Liver (tissue), 3 donors: ENCODE data around the gene MICAL3.

Experiments used
- EGR1 ChIP-seq, 2 donors: IDR thresholded peaks; 2 replicates each; pipeline ENCODE4 v1.6.1; 2016 to 2018; ENCODE audit warnings: antibody characterized with exemption in 2 of 2, low read depth in 2 of 2
- GABPA ChIP-seq, 2 donors: IDR thresholded peaks in 1 of 2; conservative IDR thresholded peaks in 1 of 2; 2 replicates each; pipeline ENCODE4 v1.6.1; 2016; ENCODE audit warnings: antibody characterized with exemption in 2 of 2, mild to moderate bottlenecking in 1 of 2, moderate library complexity in 1 of 2
- JUND ChIP-seq, 2 donors: IDR thresholded peaks; 2 replicates each; pipeline ENCODE4 v1.6.1; 2016; ENCODE audit warnings: antibody characterized with exemption in 2 of 2
- RAD21 ChIP-seq, 2 donors: IDR thresholded peaks; 2 replicates each; pipeline ENCODE4 v1.6.1; 2016; ENCODE audit warnings: antibody characterized with exemption in 2 of 2, mild to moderate bottlenecking in 2 of 2
- SP1 ChIP-seq: IDR thresholded peaks from 2 replicates; pipeline ENCODE4 v1.6.1; 2018; ENCODE audit warnings: antibody characterized with exemption, mild to moderate bottlenecking
- YY1 ChIP-seq: IDR thresholded peaks from 2 replicates; pipeline ENCODE4 v1.6.1; 2016; ENCODE audit warnings: antibody characterized with exemption, mild to moderate bottlenecking
- TF ChIP-seq, protein P1 (sequence below): fragments of 150-350 bp; IDR thresholded peaks from 2 replicates; pipeline ENCODE4 v1.5.1; 2017; ENCODE audit warnings: improper control_type of control experiment, low read depth, low read length; ENCODE audit not compliant: missing input control
- TF ChIP-seq, protein P2 (sequence below): IDR thresholded peaks from 2 replicates; pipeline ENCODE4 v1.6.1; 2016; ENCODE audit warnings: antibody characterized with exemption
- TF ChIP-seq, protein P3 (sequence below): IDR thresholded peaks from 2 replicates; pipeline ENCODE4 v1.6.1; 2016; ENCODE audit warnings: antibody characterized with exemption, mild to moderate bottlenecking
- donor health status: healthy.
- donor health status: healthy.

DNA sequence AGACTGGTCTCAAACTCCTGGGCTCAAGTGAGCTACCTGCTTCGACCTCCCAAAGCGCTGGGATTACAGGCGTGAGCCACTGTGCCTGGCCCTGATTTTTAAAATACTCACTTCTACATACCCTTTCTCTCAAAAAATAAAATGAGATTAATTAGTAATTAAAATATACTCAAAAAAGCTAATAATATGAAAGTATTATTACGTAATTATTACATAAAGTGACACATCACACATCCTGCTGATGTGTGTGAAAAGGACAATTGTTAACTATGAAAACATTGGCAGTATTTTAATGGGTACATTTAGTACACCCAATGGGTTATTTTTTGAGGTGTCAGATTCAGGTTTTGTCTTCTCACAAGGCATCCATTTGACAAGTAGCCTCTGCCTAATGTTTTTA, 21.4 kb upstream of the MICAL3 start:
- TF ChIP-seq, protein P1, sequence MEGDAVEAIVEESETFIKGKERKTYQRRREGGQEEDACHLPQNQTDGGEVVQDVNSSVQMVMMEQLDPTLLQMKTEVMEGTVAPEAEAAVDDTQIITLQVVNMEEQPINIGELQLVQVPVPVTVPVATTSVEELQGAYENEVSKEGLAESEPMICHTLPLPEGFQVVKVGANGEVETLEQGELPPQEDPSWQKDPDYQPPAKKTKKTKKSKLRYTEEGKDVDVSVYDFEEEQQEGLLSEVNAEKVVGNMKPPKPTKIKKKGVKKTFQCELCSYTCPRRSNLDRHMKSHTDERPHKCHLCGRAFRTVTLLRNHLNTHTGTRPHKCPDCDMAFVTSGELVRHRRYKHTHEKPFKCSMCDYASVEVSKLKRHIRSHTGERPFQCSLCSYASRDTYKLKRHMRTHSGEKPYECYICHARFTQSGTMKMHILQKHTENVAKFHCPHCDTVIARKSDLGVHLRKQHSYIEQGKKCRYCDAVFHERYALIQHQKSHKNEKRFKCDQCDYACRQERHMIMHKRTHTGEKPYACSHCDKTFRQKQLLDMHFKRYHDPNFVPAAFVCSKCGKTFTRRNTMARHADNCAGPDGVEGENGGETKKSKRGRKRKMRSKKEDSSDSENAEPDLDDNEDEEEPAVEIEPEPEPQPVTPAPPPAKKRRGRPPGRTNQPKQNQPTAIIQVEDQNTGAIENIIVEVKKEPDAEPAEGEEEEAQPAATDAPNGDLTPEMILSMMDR, result no peak
- TF ChIP-seq, protein P2, sequence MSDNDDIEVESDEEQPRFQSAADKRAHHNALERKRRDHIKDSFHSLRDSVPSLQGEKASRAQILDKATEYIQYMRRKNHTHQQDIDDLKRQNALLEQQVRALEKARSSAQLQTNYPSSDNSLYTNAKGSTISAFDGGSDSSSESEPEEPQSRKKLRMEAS, result no peak
- TF ChIP-seq GABPA (IDR thresholded peaks at IDR 0.05 in 1 of 2, conservative IDR thresholded peaks at IDR 0.05 in 1 of 2), result no peak
- TF ChIP-seq RAD21 (IDR thresholded peaks at IDR 0.05), result no peak
- TF ChIP-seq, protein P3, sequence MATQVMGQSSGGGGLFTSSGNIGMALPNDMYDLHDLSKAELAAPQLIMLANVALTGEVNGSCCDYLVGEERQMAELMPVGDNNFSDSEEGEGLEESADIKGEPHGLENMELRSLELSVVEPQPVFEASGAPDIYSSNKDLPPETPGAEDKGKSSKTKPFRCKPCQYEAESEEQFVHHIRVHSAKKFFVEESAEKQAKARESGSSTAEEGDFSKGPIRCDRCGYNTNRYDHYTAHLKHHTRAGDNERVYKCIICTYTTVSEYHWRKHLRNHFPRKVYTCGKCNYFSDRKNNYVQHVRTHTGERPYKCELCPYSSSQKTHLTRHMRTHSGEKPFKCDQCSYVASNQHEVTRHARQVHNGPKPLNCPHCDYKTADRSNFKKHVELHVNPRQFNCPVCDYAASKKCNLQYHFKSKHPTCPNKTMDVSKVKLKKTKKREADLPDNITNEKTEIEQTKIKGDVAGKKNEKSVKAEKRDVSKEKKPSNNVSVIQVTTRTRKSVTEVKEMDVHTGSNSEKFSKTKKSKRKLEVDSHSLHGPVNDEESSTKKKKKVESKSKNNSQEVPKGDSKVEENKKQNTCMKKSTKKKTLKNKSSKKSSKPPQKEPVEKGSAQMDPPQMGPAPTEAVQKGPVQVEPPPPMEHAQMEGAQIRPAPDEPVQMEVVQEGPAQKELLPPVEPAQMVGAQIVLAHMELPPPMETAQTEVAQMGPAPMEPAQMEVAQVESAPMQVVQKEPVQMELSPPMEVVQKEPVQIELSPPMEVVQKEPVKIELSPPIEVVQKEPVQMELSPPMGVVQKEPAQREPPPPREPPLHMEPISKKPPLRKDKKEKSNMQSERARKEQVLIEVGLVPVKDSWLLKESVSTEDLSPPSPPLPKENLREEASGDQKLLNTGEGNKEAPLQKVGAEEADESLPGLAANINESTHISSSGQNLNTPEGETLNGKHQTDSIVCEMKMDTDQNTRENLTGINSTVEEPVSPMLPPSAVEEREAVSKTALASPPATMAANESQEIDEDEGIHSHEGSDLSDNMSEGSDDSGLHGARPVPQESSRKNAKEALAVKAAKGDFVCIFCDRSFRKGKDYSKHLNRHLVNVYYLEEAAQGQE, result no peak
- TF ChIP-seq EGR1 (IDR thresholded peaks at IDR 0.05; ENCODE audit: low read depth in 2 of 2), result no peak
- TF ChIP-seq SP1, result no peak
- TF ChIP-seq YY1, result no peak
- TF ChIP-seq JUND (IDR thresholded peaks at IDR 0.05), result no peak
